ENCODE results near the gene GALR2. TPM values are rescaled to one million over a fixed set of nuclear protein-coding genes. Genes with fewer than 3 reads are reported as not detected.
"Not testable (repeated sequence)": the region's sequence is repeated elsewhere in the genome, so short reads cannot be mapped to it uniquely, and the experiment has no call there.

The GALR2 gene, protein sequence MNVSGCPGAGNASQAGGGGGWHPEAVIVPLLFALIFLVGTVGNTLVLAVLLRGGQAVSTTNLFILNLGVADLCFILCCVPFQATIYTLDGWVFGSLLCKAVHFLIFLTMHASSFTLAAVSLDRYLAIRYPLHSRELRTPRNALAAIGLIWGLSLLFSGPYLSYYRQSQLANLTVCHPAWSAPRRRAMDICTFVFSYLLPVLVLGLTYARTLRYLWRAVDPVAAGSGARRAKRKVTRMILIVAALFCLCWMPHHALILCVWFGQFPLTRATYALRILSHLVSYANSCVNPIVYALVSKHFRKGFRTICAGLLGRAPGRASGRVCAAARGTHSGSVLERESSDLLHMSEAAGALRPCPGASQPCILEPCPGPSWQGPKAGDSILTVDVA
- total RNA-seq, result not detected

DNA sequence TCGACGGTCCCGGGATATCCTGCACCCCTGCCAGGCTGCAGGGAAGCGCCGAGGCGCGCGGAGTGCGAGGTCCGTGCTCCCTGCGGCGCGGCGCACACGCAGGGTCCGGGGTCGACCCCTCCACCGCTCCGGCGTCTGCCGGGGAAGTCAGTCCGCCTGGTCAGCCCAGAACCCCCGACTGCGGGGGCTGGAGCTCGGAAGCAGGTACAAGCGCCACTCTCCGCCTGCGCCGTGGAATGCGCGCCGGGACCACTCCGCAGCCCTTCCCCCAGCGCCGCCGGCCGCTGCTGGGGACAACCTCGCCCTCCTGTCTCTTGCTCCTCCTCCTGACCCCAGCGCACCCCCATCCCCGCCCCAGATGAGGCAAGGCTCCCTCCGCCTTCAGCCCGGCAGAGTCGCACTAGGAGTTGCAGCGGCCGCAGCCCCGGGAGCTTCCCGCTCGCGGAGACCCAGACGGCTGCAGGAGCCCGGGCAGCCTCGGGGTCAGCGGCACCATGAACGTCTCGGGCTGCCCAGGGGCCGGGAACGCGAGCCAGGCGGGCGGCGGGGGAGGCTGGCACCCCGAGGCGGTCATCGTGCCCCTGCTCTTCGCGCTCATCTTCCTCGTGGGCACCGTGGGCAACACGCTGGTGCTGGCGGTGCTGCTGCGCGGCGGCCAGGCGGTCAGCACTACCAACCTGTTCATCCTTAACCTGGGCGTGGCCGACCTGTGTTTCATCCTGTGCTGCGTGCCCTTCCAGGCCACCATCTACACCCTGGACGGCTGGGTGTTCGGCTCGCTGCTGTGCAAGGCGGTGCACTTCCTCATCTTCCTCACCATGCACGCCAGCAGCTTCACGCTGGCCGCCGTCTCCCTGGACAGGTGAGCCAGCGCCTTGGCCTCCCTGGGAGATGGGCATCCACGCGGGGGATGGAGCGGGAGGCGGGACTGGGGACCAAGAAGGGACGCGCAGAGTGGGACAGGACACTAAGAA is at the start of gene GALR2:
Gene GALR2 (plus strand): TSS at position 392 of the 974 bp plus-strand sequence. CDS start 103 bp downstream, at position 495.
- DNase-seq (ENCODE audit: low spot score) (no peak), ATAC-seq (no peak)
- intact Hi-C loops (cut with DNase I), result no loop called here

DNA sequence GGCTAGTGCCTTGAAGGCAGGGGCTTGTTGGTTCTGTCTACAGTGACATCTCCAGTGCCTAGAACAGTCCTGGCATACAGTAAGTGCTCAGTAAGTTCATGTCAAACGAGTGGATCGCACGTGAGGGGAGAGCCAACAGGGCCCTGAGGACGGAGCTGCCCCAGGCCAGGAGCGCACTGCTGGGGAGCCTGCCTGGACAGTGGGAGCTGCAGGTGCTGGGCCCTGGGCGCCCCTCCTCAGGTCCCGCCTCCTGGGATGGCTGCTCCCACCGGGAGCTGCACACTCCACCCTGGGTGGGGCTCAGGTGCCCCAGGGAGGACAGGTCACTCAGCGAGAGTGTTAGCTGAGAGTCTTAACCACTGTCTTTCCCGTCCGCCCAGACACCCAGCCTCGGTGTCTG is 49.3 kb upstream of the GALR2 start:
- ATAC-seq (no peak), DNase-seq (ENCODE audit: low spot score) (no peak)
- intact Hi-C loops (cut with DNase I), result no loop called here

DNA sequence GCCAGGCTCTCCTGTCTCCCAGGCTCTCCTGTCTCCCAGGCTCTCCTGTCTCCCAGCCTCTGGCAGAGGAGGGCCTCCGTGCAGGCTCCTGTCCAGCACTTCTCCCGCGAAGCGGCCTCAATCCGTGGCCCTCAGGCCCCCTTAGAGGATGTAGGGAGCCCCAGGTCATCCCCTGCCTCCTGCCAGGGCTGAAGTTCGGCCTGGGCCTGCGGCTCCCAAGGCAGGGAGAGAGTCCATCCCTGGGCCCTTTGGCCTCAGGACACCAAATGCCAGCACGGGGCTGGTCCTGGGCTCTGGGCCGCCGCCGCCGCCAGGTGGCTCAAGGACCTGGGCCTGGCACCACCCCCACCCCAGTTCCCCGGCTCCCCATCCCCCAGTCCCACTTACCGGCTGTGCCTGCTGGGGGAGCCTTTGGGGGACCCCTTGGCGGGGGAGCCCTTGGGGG is 47.8 kb upstream of the GALR2 start:
- intact Hi-C loops (cut with DNase I), result no loop called here
- DNase-seq (ENCODE audit: low spot score) (no peak), ATAC-seq (no peak)

DNA sequence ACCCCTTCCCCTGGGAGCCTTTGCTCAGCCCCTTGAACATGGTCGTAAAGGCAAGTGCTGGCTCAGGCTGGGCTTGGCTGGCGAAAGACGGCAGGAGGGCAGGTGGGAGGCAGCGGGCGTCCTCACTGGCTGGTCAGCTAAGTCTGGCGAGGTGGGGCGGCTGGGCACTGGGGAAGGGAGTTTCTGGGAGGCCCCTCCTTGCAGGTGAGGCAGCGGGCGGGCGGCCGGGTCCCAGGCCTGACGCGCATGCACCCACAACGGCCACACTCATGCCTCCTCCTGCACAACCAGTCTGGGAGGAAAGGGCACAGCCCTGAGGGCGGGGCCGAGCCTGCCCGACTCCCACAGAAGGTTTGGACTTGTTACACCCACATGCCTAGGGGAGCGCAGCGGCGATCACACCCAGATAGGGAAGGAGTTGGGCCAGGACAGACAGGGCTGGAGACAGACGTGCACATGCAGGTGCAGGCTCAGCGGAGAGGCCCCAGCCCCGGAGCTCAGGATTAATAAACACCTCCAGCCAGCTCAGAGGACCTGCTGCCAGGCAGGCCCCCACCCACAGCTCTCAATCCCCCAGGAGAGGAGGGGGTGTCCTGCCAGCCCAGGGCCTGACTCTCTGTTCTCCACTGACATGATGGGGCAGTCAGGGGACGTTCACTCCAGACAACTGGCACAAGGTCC is 47.3 kb upstream of the GALR2 start, which contains the start of gene EVPL:
Gene EVPL (minus strand): TSS at position 148 of the 681 bp plus-strand sequence. CDS start 108 bp downstream, at position 40.
- DNase-seq (ENCODE audit: low spot score) (no peak), ATAC-seq (no peak)
- intact Hi-C loops (cut with DNase I), result no loop called here

DNA sequence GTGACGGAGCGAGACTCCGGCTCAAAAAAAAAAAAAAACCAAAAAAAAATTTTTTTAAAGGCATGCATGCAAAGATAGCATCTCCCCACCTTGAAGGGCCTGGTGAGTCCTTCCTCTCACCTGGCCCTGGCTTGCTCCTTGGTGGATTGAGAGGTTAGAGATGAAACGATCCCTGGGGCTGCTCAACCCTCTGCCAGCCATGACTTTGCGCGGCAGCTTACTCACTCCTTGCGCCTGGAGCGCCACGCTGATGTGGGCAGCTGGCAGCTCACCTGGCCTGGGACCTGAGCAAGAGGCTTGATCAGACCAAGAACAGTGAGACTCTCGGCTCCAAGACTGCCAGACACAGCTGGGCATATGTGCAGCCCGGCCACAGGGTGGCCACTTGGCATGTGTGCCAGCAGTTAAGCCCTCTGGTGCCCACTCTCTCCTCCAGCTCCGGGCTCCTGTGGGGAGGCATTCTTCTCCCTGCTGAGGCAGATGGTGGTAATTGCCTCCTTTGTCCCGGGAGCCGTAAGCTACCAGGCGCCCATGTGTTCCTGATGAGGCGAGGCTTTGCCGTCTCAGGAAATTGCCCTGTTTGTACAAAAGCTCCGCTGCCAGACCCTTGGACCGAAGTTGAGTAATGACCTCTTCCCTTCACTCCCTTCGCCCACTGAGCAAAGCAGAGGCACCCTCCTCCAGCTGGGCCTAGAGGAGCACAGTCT is 42.4 kb upstream of the GALR2 start:
- ATAC-seq, result no peak
- intact Hi-C loops (cut with DNase I), result loop anchor here (10.0 kb wide), 1 partner anchor 1117 kb away; no protein-coding TSS in a partner anchor
- DNase-seq (ENCODE audit: low spot score), result no peak

DNA sequence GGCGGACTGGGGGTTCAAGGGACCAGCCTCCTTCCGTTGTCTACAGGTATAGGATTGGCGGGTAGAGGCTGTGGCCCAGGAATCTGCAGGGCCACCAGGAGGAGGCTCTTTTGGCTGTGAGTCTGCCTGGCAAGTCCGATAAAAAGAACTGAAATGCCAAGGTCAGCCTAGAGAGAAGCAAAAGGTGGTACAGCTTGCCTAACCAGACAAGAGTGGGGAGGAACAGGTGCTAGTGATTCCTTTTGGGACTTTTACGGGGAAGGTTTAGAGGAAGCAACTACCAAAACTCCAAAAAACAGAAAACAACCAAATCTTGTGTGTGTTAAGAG is 41.8 kb upstream of the GALR2 start:
- intact Hi-C loops (cut with DNase I), result loop anchor here (10.0 kb wide), 1 partner anchor 1118 kb away; no protein-coding TSS in a partner anchor
- ATAC-seq (no peak), DNase-seq (ENCODE audit: low spot score) (no peak)

DNA sequence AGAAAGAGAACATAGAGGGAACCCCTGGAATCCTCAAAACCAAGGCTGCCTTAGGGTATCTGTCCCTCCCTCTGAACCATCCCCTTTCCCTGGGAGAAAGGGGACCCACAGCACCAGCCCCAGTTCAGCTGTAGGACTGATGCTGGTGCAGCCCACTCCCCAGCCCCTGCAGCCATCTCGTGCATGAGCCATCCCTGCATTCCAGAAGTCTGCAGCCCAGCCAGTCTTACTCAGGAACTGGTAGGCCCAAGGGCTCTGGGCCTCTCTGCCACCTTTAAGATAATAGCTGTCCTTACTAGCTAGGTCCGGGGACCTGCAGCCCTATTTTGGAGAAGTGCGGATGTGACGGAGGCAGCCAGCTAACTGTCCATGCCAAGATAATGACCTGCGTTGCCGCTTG is 41.4 kb upstream of the GALR2 start:
- intact Hi-C loops (cut with DNase I), result loop anchor here (10.0 kb wide), 1 partner anchor 1118 kb away; no protein-coding TSS in a partner anchor

DNA sequence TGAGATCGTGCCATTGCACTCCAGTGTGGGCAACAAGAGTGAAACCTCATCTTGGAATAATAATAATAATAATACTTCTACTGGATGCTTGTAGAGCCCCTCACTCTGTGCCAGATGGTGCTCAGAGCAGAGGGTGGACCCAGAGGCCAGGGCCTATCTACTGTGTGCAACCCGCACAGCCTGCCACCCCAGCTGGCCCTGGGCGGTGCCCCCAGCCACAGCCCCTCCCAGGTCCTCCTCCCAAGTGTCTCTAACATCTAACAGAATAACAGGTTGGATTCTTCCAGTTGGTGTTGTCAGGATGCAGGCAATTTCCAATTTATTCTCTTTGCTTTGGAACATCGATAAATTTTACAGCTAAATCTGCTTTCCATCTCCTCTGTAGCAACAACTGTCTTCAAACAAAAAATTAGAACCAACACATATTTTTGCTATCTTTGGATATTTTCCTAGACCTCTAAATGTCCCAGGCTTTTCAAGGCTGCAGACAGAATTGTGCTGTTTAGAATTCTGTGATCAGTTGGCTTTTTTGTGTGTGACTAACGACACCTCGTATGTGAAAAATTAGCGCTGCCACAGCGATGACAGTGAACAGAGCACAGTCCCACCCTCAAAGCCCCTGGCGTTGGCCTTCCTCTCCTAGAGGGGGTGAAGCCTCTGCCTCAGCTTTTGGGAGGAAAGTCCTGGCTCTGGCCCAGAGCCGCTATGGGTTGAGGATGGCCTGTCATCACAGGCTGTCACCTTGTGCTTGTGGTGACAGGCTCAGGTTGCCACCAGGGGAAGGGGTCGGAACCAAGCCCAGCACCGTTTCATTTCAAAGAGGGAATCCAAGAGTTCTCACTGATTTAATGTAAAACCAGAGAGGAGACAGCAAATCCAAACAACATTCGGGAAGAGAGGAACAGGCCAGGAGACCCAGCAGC is 39.9 kb upstream of the GALR2 start:
- intact Hi-C loops (cut with DNase I), result loop anchor here (10.0 kb wide), 1 partner anchor 1120 kb away; no protein-coding TSS in a partner anchor
- ATAC-seq (no peak), DNase-seq (ENCODE audit: low spot score) (no peak)

More for the DNA sequence above, 41.4 kb upstream of the GALR2 start:
- ATAC-seq (no peak), DNase-seq (ENCODE audit: low spot score) (no peak)

DNA sequence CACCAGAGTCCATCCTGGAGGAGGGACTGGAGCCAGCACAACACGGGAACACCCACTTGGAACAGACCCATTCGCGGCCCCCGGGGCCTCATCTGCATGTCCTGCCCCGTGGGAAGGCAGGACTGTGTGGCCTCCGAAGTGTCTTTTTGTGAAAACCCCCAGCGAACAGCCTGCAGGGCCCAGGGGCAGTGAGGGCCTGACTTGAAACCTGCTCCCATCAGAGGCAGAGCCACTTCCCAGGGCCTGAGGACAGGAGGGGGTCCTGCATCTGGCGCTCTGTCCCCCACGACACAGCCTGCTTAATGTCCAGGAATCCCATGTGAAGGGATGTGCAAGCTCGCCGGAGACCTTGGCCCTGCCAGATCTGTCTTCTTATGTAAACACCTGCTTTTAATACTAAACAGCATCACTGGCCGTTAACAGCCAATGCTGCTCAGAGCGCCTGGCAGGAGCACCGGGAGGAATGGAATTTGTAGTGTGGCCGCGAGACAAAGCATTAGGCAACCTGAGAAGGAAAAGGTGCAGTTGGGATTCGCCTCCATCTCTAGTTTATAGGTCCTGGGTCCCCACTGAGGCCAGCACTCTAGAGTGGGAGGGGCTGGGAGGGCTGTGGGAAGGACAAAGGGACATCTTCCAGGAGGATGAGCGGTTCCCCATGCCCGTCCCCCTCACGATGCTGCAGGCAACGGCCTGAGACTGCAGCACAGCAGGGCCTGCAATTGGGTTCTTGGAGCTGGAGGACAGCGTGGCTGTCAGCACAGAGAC is 37.9 kb upstream of the GALR2 start:
- intact Hi-C loops (cut with DNase I), result loop anchor here (10.0 kb wide), 1 partner anchor 1122 kb away; no protein-coding TSS in a partner anchor
- DNase-seq (ENCODE audit: low spot score), result no peak
- ATAC-seq, result peak; percentile 15

DNA sequence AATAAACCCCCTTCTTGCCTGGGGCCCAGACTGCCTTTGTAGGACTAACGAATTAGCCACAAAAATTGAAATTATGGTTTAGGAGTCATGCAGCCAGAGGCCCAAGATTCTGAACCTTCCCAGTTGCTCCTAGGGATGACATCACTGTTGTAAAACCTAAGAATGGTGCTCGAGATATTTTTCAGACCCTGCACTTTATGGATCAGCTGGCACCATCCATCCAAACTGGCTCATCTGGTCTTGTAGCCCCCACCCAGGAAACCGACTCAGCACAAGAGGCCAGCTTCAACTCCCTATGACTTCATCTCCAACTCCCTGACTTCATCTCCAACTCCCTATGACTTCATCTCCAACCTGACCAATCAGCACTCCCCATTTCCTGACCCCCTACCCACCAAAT is 36.5 kb upstream of the GALR2 start:
- ATAC-seq (no peak), DNase-seq (ENCODE audit: low spot score) (no peak)
- intact Hi-C loops (cut with DNase I), result loop anchor here (10.0 kb wide), 1 partner anchor 1123 kb away; no protein-coding TSS in a partner anchor

DNA sequence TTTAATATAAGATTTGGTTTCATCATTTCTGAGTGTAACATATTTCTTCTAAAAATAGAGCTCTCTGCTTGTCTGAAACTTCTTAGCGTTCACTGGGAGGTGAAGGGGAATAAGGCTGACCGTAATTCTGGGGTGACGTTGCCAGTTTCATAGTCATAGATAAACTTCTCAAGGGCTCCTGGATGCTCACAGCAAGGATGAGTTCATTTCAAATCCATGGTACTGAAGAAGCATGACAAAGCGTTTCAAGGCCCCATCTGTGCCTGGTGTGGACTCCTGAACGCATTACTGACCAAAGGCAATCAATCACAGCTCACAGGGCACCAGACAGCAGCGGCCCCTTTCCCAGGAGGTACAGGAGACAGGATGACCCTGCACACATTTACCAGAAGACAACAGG is 35.5 kb upstream of the GALR2 start:
- no peak for ATAC-seq
- intact Hi-C loops (cut with DNase I), result loop anchor here (10.0 kb wide), 1 partner anchor 1124 kb away; no protein-coding TSS in a partner anchor
- DNase-seq (ENCODE audit: low spot score), result no peak

DNA sequence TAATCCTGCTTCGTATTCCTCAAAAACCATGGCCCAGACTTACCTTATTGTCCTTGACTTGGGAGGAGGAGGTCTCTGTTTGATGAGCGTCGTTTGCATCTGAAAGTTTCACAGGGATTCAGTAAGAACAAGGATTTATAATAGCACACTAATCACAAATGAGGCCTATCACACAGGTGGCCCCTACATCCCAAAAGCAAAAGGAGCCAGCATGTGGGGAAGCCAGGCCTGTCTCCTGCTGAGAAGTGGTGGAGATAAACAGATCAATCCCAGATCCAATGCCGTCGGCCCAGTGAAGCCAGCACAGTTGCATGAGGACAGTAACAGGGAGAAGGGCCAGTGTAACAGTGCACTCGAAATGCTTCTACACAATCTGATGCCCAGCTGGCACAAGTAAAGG is 34.2 kb upstream of the GALR2 start:
- no peak for ATAC-seq
- intact Hi-C loops (cut with DNase I), result no loop called here
- no peak for DNase-seq (ENCODE audit: low spot score)

DNA sequence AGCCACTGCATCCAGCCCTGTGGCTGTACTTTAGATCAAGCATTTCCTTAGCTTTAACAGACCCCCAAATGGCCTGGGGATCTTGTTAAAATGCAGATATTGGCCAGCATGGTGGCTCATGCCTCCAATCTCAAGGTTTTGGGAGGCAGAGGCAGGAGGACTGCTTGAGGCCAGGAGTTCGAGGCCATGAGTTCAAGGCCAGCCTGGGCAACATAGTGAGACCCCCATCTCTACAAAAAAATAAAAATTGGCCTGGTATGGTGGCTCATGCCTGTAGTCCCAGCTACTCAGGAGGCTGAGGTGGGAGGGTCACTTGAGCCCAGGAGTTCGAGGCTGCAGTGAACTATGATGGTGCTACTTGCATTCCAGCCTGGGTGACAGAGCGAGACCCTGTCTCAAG is 31.7 kb upstream of the GALR2 start:
- intact Hi-C loops (cut with DNase I); ATAC-seq: not testable (repeated sequence)

DNA sequence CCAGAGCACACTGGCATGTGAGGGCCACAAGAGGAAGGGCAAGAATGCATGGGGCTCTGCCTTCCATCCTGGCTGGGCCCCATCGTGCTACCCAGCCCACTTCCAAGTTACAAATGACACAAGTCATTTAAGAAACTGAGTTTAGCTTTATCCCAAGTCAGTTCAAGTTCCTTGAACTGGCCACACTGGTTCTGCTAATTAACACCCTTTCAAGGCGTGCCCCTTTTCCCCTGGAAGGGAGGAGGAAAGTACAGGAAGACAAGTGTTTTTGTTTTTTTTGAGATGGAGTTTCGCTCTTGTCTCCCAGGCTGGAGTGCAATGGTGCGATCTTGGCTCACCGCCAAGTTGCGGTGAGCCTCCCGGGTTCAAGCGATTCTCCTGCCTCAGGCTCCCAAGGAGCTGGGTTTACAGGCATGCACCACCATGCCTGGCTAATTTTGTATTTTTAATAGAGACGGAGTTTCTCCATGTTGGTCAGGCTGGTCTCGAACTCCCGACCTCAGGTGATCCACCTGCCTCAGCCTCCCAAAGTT is 30.0 kb upstream of the GALR2 start:
- DNase-seq (ENCODE audit: low spot score); intact Hi-C loops (cut with DNase I); ATAC-seq: not testable (repeated sequence)

More for the DNA sequence above, 31.7 kb upstream of the GALR2 start:
- not testable (repeated sequence) for DNase-seq (ENCODE audit: low spot score)

DNA sequence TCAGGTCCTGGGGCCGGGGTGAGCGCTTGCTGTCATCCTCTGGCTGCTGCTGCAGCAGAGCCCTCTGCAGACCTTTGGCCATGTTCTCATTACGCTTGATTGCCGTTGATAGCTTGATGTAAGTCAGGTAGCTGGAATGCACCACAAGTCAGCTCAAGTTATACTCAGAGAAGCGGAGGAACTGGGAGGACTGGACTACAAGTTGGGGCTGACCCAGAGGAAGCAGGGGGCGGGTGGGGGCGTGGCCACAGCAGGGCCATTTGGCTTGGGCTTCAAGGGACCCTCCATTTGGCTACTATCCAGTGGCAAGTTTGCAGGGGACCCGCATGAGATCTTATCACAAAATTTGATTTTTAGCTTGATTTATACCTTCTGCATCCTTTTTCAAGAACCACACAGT is 28.5 kb upstream of the GALR2 start:
- intact Hi-C loops (cut with DNase I), result no loop called here
- no peak for ATAC-seq
- no peak for DNase-seq (ENCODE audit: low spot score)

DNA sequence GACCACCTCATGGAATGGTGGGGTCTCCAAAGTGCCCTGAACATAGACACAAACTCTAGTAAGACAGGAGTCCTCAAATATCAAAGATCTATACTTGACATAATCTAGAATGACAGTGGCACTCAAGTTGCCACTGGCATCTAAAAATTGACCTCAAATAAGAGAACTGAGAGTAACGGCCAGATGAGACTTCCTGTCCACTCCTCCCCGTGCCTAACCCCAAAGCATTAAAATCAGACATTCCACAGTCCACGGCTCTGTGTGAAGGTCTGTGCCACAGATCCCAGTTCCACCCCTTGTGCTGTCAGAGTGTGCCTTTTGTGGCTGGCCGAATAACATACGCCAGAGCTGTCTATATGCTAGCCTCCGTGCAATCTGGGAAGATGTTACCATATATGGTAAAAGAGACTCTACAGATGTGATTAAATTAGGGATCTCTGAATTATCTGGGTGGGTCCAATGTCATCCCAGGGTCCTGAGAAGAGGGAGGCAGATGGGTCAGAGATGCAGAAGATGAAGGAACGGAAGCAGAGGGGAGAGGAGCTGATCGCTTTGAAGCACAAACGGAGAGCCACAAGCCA is 26.5 kb upstream of the GALR2 start:
- ATAC-seq (no peak), DNase-seq (ENCODE audit: low spot score) (no peak)
- intact Hi-C loops (cut with DNase I), result no loop called here

Data from sciatic nerve (tissue), 2 donors.